ENCODE data around the gene AP4M1.
A peak's percentile ranks its signal among the peaks of the same experiment; 100 is the strongest.
"Not testable (repeated sequence)": the region's sequence is repeated elsewhere in the genome, so short reads cannot be mapped to it uniquely, and the experiment has no call there.

Gene AP4M1

GRCh38 chr7:100130608-100131453 lies 29.4 kb downstream of the AP4M1 start:
- DNase-seq (ENCODE audit: low read depth in 2 of 2) = peak; percentile 62 to 70

DNA sequence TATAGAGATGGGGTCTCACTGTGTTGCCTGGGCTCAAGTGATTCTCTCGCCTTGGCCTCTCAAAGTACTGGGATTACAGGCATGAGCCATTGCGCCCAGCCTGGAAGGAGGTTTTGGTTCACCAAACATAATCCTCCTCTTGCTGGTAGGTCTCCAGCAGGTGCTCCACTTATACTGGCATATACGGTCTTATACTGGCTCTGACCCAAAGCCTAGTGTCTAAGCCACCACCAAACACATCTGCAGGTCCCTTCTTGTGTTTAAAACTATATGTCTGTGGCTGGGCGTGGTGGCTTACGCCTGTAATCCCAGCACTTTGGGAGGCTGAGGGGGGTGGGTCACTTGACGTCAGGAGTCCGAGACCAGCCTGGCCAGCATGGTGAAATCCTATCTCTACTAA lies 30.7 kb downstream of the AP4M1 start:
- no peak for DNase-seq (ENCODE audit: low read depth in 2 of 2)

DNA sequence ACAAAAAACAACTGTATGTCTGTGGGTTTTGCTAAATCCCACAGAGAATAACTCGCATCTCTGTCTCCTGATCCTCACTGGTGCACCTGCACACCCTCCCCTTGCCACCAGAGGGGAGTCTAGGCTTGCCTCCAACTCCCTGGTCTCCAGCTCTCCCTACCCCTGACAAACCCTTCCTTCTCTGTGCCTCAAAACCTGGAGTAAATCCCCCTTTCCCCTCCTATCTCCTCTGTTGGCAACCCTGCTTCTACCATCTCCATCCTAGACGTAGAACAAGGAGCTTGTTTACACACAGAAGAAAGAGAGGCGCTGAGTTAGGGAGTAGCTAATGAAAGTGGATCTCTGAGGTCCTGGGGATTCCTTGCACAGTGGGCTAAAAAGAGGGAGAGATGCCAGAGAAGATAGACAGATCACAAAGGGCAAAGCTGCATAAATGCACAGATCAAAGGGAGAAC lies 31.3 kb downstream of the AP4M1 start:
- DNase-seq (ENCODE audit: low read depth in 2 of 2) = peak in 1 of 2 donors; percentile 41

DNA sequence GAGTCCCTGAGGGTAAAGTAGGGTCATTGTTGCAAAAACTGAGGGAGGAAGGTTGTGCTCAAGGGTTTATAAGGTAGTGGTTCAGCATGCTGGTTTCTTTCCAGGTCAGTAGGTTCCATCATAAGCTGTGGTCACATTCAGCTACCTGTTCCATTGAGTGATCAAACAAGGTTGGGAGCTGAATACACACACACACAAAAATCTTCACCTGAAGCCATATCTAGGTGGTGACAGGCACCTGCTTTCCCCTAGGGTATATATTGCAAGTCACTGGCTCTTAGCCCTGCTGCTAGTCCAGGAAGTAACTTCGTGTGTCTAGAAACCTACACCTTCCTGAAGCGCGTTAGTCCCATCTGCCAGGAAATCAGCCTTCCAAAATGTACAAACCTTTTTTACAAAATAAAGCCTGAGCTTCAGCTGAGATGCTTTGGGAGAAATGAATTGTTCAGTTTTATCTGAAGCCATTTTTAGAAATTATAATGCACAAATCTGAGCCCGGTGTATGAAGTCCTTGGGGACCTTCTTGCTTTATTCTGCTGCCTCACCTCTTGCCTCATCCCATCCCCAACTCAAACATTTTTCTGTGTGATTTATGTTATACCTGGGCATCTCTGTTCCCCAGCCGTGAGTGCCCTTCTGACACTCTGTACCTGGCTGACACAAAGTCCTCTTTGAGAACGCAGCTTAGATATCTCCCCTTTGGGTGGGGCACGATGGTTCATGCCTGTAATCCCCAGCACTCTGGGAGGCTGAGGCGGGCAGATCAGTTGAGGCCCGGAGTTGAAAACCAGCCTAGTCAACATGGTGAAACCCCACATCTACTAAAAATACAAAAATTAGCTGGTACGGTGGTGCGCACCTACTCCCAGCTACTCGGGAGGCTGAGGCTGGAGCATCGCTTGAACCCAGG lies 36.7 kb downstream of the AP4M1 start:
- no peak for DNase-seq (ENCODE audit: low read depth in 2 of 2)

DNA sequence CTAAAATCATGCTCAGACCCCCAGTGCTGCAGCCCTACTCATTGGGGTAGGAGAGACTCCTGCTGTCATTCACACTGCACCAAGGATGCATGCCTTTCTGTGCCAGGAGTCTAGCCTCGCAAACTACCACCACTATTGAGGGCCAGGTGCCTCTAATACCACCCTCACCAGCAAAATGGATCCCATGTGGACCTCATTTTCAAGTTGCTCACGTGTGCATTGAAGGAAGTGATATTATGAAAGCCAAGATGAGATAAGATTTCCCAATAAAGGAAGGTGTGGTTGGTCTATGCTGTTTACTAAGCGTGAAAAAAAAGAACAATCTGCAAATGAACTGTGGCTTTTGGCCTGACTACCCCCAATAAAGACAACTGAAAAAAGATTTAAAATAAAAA lies 40.1 kb downstream of the AP4M1 start:
- no peak for DNase-seq (ENCODE audit: low read depth in 2 of 2)

GRCh38 chr7:100142461-100142860 lies 41.0 kb downstream of the AP4M1 start:
- DNase-seq (ENCODE audit: low read depth in 2 of 2) = no peak

- DNase-seq (ENCODE audit: low read depth in 2 of 2) = not testable (repeated sequence)
These were observed 44.9 kb downstream of the AP4M1 start for GRCh38 chr7:100146350-100146749.

GRCh38 chr7:100147278-100147677 lies 45.8 kb downstream of the AP4M1 start:
- DNase-seq (ENCODE audit: low read depth in 2 of 2) = no peak

GRCh38 chr7:100148225-100148558 lies 46.7 kb downstream of the AP4M1 start:
- no peak for DNase-seq (ENCODE audit: low read depth in 2 of 2)

GRCh38 chr7:100148559-100149328 lies 47.3 kb downstream of the AP4M1 start, which contains the start of gene LAMTOR4:
TSS of gene LAMTOR4 (plus strand) at chr7:100148918. CDS start at chr7:100148973, 55 bp downstream.
- DNase-seq (ENCODE audit: low read depth in 2 of 2) = peak; percentile 97

- DNase-seq (ENCODE audit: low read depth in 2 of 2) = no peak
These were observed 51.0 kb downstream of the AP4M1 start for GRCh38 chr7:100152404-100152803.

GRCh38 chr7:100152937-100153666 lies 51.7 kb downstream of the AP4M1 start:
- DNase-seq (ENCODE audit: low read depth in 2 of 2) = no peak

DNA sequence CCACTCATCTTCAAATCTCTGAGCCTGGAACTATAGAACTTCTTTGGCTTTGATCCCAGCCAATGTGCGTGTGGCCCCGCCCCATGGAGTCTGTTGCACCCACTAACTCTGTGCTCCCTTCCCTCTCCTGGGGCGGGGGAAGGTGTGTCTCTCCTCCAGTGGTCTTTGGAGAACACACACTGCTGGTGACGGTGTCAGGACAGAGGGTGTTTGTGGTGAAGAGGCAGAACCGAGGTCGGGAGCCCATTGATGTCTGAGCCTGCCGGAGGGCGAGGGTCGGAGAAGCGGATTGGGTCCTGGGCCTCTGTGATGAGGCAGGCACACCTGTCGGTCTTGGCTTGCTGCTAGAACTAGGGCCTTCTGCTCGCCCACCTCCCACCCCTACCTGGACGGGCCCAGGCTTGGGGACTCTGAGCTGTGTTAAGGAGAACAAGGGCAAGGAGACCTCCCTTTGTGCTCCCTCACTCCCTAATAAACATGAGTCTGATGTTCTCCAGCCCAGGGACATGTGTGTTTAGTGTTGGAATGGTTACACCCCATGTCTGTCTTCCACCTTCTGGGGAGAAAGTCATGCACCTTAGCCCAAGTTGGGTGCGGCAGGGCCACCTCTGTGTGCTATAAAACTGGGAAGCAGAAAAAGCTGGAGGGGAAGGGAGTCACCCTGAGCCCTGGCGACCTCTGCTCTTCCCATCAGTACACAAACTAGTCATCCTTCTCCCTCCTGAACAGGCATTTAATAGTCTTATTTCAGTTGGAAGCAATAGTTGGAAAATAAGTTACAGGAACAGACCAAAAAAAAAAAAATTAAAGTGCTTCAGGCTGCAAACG lies 52.5 kb downstream of the AP4M1 start:
- DNase-seq (ENCODE audit: low read depth in 2 of 2) = no peak

DNA sequence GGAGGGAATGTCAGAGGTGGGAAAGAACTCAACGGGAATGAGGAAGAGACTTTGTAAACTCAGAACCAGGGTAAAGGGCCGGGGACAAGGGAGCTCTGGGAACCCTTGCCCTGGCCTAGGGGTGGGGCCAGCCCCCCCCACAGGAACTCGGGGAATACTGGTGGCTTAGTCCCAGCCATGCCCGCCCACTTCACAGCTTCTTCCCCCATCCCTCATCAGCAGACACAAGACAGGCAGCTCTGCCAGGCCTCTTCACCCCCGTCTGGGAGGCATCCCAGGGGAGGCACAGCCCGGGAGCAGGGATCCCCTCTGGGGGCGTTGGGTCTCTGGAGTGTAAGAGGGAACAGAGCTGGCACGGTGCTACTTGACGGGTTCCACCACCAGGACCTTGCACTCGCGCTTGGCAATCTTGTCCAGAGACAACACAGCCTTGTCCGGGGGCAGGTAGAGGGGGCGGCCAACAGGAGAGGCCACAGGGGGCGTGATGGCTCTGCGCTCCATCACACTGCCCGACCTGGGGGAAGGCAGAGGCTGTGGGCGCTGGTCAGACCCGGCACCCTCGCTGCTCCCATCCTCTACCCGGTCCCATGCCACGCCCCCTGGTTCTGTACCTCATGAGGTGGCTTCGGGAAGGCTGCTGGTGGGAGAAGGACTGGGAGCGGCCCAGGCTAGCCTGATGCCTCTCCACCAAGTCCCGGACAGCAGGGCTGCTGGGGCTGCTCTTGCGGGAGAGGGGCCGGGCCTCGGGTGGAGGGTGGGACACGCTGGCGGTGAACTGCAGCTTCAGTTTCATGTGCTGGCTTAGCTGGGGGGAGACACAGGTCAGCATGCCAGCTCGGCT lies 53.4 kb downstream of the AP4M1 start:
- no peak for DNase-seq (ENCODE audit: low read depth in 2 of 2)

GRCh38 chr7:100155553-100156317 lies 54.3 kb downstream of the AP4M1 start:
- no peak for DNase-seq (ENCODE audit: low read depth in 2 of 2)

- DNase-seq (ENCODE audit: low read depth in 2 of 2) = no peak
These were observed 55.1 kb downstream of the AP4M1 start for GRCh38 chr7:100156331-100157068.

GRCh38 chr7:100157069-100157333 lies 55.6 kb downstream of the AP4M1 start:
- DNase-seq (ENCODE audit: low read depth in 2 of 2) = no peak
